HepG2 (cell line): ENCODE results near the gene ABTB2. TPM values are rescaled to one million over a fixed set of nuclear protein-coding genes. Genes with fewer than 3 reads are reported as not detected.

Experiments
- AGO2 ChIP-seq: fragments of 200-400 bp; formaldehyde crosslinking; optimal IDR thresholded peaks from 2 replicates; pipeline ENCODE3; 2017; ENCODE audit warnings: mild to moderate bottlenecking, low read depth, low read length, moderate library complexity
- BCL6 ChIP-seq: IDR thresholded peaks from 2 replicates; pipeline ENCODE4 v1.6.1; 2016; ENCODE audit warnings: missing genetic modification reagents, missing compliant biosample characterization
- DMAP1 ChIP-seq: IDR thresholded peaks from 2 replicates; pipeline ENCODE4 v1.6.1; 2016
- HHEX ChIP-seq: IDR thresholded peaks from 2 replicates; pipeline ENCODE4 v1.6.1; 2016; ENCODE audit warnings: control low read depth
- JDP2 ChIP-seq: sonication (generic); formaldehyde crosslinking; IDR thresholded peaks from 2 replicates; pipeline ENCODE4 v1.8.1; 2022; ENCODE audit warnings: missing genetic modification reagents, borderline replicate concordance
- KAT2B ChIP-seq: fragments of 150-350 bp; IDR thresholded peaks from 2 replicates; pipeline ENCODE4 v1.6.1; 2014; ENCODE audit warnings: low read depth, low read length, borderline replicate concordance
- NFATC3 ChIP-seq: sonication (generic); formaldehyde crosslinking; IDR thresholded peaks from 2 replicates; pipeline ENCODE4 v1.5.1; 2020; ENCODE audit warnings: mild to moderate bottlenecking, missing genetic modification reagents
- POLR2AphosphoS5 ChIP-seq: IDR thresholded peaks from 2 replicates; pipeline ENCODE4 v1.6.1; 2012; ENCODE audit warnings: low read depth, low read length
- ZNF7 ChIP-seq: IDR thresholded peaks from 2 replicates; pipeline ENCODE4 v1.6.1; 2016; ENCODE audit warnings: missing biosample characterization, missing genetic modification reagents
- polyA plus RNA-seq, 8 experiments: library from polyadenylated mRNA; depleted of rRNA in 3 of 8; stranded (reverse) in 7 of 8; unstranded in 1 of 8; fragments of >200 nt; fragmentation: Illumina TruSeq in 4 of 8; extraction: Trizol in 4 of 8; gene quantifications; 2 replicates each; pipeline versions ENCODE4 v1.2.1 to v1.2.3, GENCODE V29; 2011 to 2016; ENCODE audit warnings: low read depth in 4 of 8, missing spikeins in 1 of 8, mixed read lengths in 1 of 8; ENCODE audit not compliant: insufficient read depth in 1 of 8
- total RNA-seq, 5 experiments: library from RNA; depleted of rRNA; stranded (reverse); fragments of >200 nt; fragmentation: Illumina TruSeq; extraction: Trizol; gene quantifications; 2 replicates each; pipeline ENCODE4 v1.2.3, GENCODE V29; 2016; ENCODE audit warnings: low read depth in 1 of 5
- TF ChIP-seq, protein P1 (sequence below): sonication (generic); formaldehyde crosslinking; IDR thresholded peaks from 2 replicates; pipeline ENCODE4 v1.4.0; 2020; ENCODE audit warnings: missing genetic modification reagents, mild to moderate bottlenecking, borderline replicate concordance
- TF ChIP-seq, protein P2 (sequence below): IDR thresholded peaks from 2 replicates; pipeline ENCODE4 v1.6.1; 2018; ENCODE audit warnings: missing genetic modification reagents
- TF ChIP-seq, protein P3 (sequence below): sonication (generic); formaldehyde crosslinking; IDR thresholded peaks from 2 replicates; pipeline ENCODE4 v1.4.0; 2020; ENCODE audit warnings: missing genetic modification reagents
- TF ChIP-seq, protein P4 (sequence below): sonication (generic); formaldehyde crosslinking; IDR thresholded peaks from 2 replicates; pipeline ENCODE4 v1.4.0; 2020; ENCODE audit warnings: mild to moderate bottlenecking, missing genetic modification reagents

ABTB2 gene
- total and polyA plus RNA-seq, 2 of the 13 experiments (the other 11 are each of a cell fraction or from before 2014, with no cell fraction given): 5.1 to 15.4 TPM

DNA sequence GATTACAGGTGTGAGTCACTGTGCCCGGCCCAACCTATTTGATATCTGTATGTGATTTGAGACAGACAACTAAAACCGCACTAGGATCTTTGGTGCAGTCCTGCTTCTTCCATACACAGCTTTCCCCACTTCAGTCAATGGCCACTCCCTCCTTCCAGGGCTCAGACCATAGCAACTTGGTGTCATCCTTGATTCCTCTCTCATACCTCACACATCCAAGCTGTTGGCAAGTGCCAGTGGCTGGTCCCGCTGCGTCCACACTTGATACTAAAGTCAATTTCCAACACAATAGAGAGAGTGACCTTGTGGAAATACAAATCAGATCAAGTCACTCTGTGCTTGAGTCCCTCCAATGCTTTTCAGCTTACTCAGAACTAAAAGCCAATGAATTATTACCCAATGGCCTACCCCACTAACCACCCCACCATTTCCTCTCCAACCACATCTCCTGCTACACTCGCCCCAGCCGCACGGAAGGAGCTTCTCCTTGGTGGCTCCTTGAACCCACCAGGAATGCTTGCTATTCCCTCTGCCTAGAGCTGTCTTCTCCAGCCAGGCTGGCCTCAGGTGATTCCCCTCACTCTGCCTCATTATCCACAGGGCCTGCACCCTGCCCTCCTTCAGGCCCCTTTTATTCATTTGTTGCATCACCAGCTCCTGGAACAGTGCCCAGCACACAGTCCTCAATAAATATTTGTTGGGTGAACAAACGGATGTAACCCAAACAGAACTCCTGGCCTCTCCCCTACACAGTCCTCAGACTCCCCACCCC, 12.9 kb downstream of the ABTB2 start (continued):
- TF ChIP-seq ZNF7 (CRISPR knock-in tag) (no peak), HHEX (CRISPR knock-in tag) (no peak), POLR2AphosphoS5 (no peak), JDP2 (no peak), BCL6 (peak; percentile 94), KAT2B (no peak), NFATC3 (CRISPR knock-in tag) (no peak), DMAP1 (CRISPR knock-in tag) (peak; percentile 70), AGO2 (no peak)
- TF ChIP-seq, protein P1, sequence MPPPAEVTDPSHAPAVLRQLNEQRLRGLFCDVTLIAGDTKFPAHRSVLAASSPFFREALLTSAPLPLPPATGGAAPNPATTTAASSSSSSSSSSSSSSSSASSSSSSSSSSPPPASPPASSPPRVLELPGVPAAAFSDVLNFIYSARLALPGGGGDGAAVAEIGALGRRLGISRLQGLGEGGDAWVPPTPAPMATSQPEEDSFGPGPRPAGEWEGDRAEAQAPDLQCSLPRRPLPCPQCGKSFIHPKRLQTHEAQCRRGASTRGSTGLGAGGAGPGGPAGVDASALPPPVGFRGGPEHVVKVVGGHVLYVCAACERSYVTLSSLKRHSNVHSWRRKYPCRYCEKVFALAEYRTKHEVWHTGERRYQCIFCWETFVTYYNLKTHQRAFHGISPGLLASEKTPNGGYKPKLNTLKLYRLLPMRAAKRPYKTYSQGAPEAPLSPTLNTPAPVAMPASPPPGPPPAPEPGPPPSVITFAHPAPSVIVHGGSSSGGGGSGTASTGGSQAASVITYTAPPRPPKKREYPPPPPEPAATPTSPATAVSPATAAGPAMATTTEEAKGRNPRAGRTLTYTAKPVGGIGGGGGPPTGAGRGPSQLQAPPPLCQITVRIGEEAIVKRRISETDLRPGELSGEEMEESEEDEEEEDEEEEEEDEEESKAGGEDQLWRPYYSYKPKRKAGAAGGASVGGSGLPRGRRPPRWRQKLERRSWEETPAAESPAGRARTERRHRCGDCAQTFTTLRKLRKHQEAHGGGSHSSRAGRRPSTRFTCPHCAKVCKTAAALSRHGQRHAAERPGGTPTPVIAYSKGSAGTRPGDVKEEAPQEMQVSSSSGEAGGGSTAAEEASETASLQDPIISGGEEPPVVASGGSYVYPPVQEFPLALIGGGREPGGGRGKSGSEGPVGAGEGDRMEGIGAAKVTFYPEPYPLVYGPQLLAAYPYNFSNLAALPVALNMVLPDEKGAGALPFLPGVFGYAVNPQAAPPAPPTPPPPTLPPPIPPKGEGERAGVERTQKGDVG (CRISPR knock-in tag): no peak
- TF ChIP-seq, protein P2, sequence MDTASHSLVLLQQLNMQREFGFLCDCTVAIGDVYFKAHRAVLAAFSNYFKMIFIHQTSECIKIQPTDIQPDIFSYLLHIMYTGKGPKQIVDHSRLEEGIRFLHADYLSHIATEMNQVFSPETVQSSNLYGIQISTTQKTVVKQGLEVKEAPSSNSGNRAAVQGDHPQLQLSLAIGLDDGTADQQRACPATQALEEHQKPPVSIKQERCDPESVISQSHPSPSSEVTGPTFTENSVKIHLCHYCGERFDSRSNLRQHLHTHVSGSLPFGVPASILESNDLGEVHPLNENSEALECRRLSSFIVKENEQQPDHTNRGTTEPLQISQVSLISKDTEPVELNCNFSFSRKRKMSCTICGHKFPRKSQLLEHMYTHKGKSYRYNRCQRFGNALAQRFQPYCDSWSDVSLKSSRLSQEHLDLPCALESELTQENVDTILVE: no peak; the same call in 1 of the 2 replicates
- TF ChIP-seq, protein P3, sequence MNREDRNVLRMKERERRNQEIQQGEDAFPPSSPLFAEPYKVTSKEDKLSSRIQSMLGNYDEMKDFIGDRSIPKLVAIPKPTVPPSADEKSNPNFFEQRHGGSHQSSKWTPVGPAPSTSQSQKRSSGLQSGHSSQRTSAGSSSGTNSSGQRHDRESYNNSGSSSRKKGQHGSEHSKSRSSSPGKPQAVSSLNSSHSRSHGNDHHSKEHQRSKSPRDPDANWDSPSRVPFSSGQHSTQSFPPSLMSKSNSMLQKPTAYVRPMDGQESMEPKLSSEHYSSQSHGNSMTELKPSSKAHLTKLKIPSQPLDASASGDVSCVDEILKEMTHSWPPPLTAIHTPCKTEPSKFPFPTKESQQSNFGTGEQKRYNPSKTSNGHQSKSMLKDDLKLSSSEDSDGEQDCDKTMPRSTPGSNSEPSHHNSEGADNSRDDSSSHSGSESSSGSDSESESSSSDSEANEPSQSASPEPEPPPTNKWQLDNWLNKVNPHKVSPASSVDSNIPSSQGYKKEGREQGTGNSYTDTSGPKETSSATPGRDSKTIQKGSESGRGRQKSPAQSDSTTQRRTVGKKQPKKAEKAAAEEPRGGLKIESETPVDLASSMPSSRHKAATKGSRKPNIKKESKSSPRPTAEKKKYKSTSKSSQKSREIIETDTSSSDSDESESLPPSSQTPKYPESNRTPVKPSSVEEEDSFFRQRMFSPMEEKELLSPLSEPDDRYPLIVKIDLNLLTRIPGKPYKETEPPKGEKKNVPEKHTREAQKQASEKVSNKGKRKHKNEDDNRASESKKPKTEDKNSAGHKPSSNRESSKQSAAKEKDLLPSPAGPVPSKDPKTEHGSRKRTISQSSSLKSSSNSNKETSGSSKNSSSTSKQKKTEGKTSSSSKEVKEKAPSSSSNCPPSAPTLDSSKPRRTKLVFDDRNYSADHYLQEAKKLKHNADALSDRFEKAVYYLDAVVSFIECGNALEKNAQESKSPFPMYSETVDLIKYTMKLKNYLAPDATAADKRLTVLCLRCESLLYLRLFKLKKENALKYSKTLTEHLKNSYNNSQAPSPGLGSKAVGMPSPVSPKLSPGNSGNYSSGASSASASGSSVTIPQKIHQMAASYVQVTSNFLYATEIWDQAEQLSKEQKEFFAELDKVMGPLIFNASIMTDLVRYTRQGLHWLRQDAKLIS (CRISPR knock-in tag): no peak
- TF ChIP-seq, protein P4, sequence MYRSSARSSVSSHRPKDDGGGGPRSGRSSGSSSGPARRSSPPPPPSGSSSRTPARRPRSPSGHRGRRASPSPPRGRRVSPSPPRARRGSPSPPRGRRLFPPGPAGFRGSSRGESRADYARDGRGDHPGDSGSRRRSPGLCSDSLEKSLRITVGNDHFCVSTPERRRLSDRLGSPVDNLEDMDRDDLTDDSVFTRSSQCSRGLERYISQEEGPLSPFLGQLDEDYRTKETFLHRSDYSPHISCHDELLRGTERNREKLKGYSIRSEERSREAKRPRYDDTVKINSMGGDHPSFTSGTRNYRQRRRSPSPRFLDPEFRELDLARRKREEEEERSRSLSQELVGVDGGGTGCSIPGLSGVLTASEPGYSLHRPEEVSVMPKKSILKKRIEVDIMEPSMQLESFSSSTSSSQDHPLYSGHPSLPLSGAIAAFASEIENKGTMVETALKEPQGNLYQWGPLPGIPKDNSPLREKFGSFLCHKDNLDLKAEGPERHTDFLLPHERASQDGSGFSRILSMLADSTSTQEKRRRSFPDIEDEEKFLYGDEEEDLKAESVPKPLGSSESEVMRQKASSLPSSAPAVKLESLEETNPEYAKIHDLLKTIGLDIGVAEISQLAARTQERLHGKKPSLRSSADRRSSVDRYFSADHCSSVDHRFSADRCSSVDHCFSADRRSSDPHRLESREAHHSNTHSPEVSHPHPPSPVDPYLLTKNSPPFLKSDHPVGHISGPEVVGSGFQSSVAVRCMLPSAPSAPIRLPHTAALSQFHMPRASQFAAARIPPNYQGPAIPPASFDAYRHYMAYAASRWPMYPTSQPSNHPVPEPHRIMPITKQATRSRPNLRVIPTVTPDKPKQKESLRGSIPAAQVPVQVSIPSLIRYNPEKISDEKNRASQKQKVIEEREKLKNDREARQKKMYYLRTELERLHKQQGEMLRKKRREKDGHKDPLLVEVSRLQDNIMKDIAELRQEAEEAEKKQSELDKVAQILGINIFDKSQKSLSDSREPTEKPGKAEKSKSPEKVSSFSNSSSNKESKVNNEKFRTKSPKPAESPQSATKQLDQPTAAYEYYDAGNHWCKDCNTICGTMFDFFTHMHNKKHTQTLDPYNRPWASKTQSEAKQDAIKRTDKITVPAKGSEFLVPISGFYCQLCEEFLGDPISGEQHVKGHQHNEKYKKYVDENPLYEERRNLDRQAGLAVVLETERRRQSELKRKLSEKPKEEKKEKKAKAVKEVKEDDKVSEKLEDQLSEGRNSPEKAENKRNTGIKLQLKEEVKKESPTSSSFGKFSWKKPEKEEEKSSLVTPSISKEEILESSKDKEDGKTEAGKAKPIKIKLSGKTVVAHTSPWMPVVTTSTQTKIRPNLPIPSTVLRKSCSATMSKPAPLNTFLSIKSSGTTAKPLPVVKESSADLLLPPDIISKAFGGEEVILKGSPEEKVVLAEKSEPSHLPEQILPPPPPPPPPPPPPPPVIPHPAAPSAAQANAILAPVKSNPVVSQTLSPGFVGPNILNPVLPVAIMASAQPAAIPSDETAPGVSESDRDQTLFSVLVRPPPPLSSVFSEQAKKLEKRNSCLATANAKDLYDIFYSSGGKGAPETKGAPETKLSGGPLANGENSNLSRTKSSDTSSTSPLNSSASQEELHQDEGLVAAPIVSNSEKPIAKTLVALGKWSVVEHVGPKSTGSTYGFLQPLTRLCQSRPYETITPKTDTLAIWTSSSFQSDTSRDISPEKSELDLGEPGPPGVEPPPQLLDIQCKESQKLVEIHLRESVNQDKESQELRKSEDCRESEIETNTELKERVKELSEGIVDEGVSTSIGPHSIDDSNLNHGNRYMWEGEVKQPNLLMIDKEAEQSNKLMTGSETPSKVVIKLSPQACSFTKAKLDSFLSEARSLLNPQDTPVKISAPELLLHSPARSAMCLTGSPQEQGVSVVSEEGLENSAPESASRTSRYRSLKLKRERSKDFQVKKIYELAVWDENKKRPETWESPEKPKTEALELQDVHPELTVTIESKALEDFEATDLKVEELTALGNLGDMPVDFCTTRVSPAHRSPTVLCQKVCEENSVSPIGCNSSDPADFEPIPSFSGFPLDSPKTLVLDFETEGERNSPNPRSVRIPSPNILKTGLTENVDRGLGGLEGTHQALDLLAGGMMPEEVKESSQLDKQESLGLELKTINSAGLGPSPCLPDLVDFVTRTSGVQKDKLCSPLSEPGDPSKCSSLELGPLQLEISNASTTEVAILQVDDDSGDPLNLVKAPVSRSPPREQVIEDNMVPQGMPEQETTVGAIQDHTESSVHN: no peak
